HUES6 (cell line): Measurements from ENCODE around the gene TLE5.

Source experiments
- H3K27ac ChIP-seq: 2 replicates; pipeline ENCODE4 v1.7.0; 2013; ENCODE audit warnings: low read depth, mild to moderate bottlenecking, low read length, inconsistent platforms
- H3K27me3 ChIP-seq: 2 replicates; pipeline ENCODE4 v1.6.1; 2013; ENCODE audit warnings: low read length; ENCODE audit not compliant: control insufficient read depth, insufficient read depth
- H3K36me3 ChIP-seq: 2 replicates; pipeline ENCODE4 v1.6.1; 2013; ENCODE audit warnings: low read length; ENCODE audit not compliant: control insufficient read depth, insufficient read depth
- H3K4me1 ChIP-seq: 2 replicates; pipeline ENCODE4 v1.6.1; 2013; ENCODE audit warnings: low read length; ENCODE audit not compliant: control insufficient read depth, insufficient read depth
- H3K4me3 ChIP-seq: 2 replicates; pipeline ENCODE4 v1.5.1; 2013; ENCODE audit warnings: low read depth, low read length
- H3K9ac ChIP-seq: one replicate; pipeline ENCODE4 v1.6.1; 2013; ENCODE audit warnings: mild to moderate bottlenecking, low read length
- H3K9me3 ChIP-seq: 2 replicates; pipeline ENCODE4 v1.6.1; 2013; ENCODE audit warnings: low read depth, low read length; ENCODE audit not compliant: control insufficient read depth, insufficient read depth

The TLE5 gene

DNA sequence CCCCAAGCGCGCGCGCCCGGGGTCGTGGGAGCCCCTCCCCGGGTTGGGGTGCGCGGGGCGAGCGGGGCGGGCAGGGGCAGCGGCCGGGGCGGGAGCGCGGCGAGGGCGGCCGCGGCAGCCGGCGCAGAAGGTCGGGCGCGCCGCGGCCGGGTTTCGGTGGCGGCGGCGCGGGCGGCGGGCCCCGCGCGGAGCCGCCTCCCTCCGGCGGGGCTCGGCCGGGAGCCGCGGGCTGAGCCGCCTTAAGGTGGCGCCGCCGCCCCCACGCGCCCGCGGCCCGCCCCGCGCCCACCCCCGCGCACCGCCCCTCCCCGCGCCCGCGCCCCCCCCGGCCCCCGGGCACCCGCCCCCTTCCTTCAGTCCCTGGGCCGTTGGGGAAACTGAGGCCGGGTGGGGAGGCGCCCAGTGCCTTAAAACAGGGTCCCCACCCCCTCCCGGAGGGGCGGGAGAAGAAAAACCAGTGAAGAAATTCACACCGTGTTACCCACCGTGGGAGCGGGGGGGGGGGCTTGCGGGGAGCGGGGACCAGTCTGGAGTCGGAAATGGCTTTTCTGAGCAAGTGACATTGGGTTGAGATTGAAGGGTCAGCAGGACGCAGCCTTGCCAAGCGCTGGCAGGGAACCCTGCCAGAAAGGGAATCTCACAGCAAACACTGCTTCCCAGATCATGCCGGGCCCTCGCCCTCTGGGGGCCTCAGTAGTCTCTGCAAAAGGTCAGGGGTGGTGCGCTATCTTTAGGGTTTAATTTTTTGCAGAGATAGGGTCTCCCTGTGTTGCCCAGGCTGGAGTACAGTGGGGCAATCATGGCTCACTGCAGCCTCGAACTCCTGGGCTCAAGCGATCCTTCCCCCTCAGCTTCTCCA lies 33.0 kb downstream of the TLE5 start, which contains the start of gene TLE2:
TSS of gene TLE2 (minus strand) at position 216 of the 859 bp plus-strand sequence. CDS start 376 bp downstream, outside the sequence.
- H3K36me3 ChIP-seq = no peaks in the 10 kb centered on the region
- H3K27ac ChIP-seq = no peak within 1 kb of the TSS
- H3K4me3 ChIP-seq = peak within 1 kb of the TSS; percentile 57
- peaks cover 20% of the 10 kb centered on the region for H3K4me1 ChIP-seq
- H3K9me3 ChIP-seq = no peaks in the 10 kb centered on the region
- H3K27me3 ChIP-seq = peaks cover 95% of the 10 kb centered on the region
- no peak within 1 kb of the TSS for H3K9ac ChIP-seq

DNA sequence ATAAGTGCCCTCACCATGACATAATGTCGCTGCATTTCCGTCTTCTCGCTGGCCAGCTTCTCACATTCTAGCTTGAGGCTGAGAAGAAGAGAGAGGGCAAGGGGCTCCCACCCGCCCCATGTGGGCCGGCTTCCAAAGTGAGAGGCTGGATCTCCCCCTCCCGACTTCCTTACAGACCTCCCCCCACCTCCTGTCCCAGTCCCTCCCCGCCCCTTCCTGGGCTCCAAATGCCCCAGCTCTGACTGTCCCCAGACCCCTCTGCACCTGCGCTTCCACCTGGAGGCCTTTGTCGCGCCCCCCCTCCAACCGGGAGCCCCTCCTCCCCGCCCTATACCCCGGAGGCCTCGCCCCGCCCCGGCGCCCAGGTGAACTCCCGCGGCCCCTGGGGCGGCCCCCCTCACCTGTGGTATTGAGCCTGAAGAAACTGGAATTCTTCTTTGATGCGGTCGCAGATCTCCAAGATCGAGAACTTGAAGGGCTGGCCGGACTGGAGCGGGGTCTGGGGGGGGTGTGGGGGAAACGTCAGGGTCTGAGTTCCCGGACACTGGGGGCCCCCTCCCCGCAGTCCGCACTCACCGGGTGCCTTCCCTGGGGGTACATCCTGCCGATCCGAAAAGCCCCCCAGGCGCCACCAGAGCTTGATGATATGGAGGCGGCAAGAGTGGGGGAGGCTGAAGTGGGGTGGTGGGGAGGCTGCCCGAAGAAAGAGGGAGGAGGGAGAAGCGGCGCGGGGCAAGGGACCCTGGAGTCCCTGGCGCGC lies 33.8 kb downstream of the TLE5 start:
- H3K27me3 ChIP-seq = peaks cover 95% of the 10 kb centered on the region
- H3K4me3 ChIP-seq = peak overlapping the region; percentile 57
- H3K36me3 ChIP-seq = no peaks in the 10 kb centered on the region
- no peaks in the 10 kb centered on the region for H3K9me3 ChIP-seq
- H3K4me1 ChIP-seq = peaks cover 16% of the 10 kb centered on the region
- H3K27ac ChIP-seq = no peak overlapping the region
- H3K9ac ChIP-seq = no peak overlapping the region

- peaks cover 16% of the 10 kb centered on the region for H3K4me1 ChIP-seq
- H3K9ac ChIP-seq = no peak overlapping the region
- H3K36me3 ChIP-seq = no peaks in the 10 kb centered on the region
- peak overlapping the region; percentile 57; the same call in 1 of the 2 replicates for H3K4me3 ChIP-seq
- H3K27me3 ChIP-seq = peaks cover 96% of the 10 kb centered on the region
- no peak overlapping the region for H3K27ac ChIP-seq
- no peaks in the 10 kb centered on the region for H3K9me3 ChIP-seq
Measured at GRCh38 chr19:3027981-3028304, 34.4 kb downstream of the TLE5 start.

GRCh38 chr19:3027292-3027691 lies 35.0 kb downstream of the TLE5 start:
- H3K4me3 ChIP-seq = no peak overlapping the region
- H3K27ac ChIP-seq = no peak overlapping the region
- no peak overlapping the region for H3K9ac ChIP-seq
- peaks cover 89% of the 10 kb centered on the region for H3K27me3 ChIP-seq
- peaks cover 16% of the 10 kb centered on the region for H3K4me1 ChIP-seq
- no peaks in the 10 kb centered on the region for H3K9me3 ChIP-seq
- no peaks in the 10 kb centered on the region for H3K36me3 ChIP-seq

GRCh38 chr19:3026768-3027167 lies 35.5 kb downstream of the TLE5 start:
- Histone ChIP-seq H3K9ac (no peak overlapping the region), H3K4me1 (peaks cover 16% of the 10 kb centered on the region), H3K27me3 (peaks cover 84% of the 10 kb centered on the region), H3K27ac (no peak overlapping the region), H3K4me3 (no peak overlapping the region), H3K9me3 (no peaks in the 10 kb centered on the region), H3K36me3 (no peaks in the 10 kb centered on the region)

- Histone ChIP-seq H3K4me1 (peaks cover 16% of the 10 kb centered on the region), H3K9me3 (no peaks in the 10 kb centered on the region), H3K36me3 (no peaks in the 10 kb centered on the region), H3K4me3 (peak overlapping the region; percentile 43), H3K27ac (no peak overlapping the region), H3K9ac (no peak overlapping the region), H3K27me3 (peaks cover 71% of the 10 kb centered on the region)
Measured at GRCh38 chr19:3025549-3025886, 36.8 kb downstream of the TLE5 start.

GRCh38 chr19:3024870-3025548 lies 37.3 kb downstream of the TLE5 start:
- H3K27me3 ChIP-seq = peaks cover 66% of the 10 kb centered on the region

DNA sequence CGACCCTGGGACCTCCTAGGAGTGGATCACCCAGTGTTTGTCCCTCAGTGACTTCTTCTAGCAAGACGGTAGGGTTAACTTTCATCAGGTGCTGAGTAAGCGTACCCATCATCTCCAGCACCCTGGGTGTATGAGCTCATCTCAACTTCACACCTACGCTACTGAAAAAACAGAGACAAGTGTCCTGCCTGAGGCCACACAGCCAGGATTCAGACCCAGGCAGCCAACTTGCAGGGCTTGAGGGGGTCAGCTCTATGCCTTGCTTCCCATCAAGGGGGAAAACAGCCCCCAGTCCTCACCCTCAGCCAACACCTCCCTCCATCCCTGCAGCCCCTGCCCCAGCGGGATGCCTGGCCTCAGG lies 37.8 kb downstream of the TLE5 start:
- no peaks in the 10 kb centered on the region for H3K36me3 ChIP-seq
- H3K4me3 ChIP-seq = peak overlapping the region; percentile 43; the same call in 1 of the 2 replicates
- no peaks in the 10 kb centered on the region for H3K9me3 ChIP-seq
- peaks cover 16% of the 10 kb centered on the region for H3K4me1 ChIP-seq
- H3K9ac ChIP-seq = no peak overlapping the region
- H3K27ac ChIP-seq = no peak overlapping the region
- H3K27me3 ChIP-seq = peaks cover 65% of the 10 kb centered on the region

More at GRCh38 chr19:3024870-3025548, 37.3 kb downstream of the TLE5 start:
- Histone ChIP-seq H3K9ac (no peak overlapping the region), H3K4me3 (peak overlapping the region; percentile 43), H3K4me1 (peaks cover 16% of the 10 kb centered on the region), H3K27ac (no peak overlapping the region), H3K36me3 (no peaks in the 10 kb centered on the region), H3K9me3 (no peaks in the 10 kb centered on the region)

DNA sequence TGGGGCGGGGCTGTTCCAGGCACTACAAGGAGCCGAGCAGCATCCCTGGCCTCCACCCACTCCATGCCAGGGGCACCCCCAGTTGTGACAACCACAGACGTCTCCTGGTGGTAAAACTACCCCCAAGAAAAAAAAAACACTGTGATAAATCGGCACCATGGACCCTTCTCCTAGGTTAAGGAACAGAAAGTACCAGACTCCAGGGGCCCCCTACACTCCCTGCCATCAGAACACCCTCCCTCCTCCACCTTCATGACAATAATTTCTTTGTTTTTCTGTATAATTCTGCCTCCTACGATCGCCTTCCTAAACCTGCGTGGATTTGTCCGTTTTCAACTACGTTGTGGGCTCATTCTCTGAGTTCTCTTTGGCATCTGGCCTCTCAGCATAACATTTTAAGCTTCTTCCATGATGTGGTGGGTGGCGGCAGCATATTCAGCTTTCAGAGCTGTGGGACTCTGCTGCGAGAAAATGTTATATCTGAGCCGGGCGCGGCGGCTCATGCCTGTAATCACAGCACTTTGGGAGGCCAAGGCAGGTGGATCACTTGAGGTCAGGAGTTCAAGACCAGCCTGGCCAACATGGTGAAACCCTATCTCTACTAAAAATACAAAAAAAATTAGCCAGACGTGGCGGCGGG lies 41.9 kb downstream of the TLE5 start:
- Histone ChIP-seq H3K4me3 (no peak overlapping the region), H3K4me1 (peaks cover 8% of the 10 kb centered on the region), H3K27ac (no peak overlapping the region), H3K27me3 (peaks cover 30% of the 10 kb centered on the region), H3K9me3 (no peaks in the 10 kb centered on the region), H3K9ac (no peak overlapping the region), H3K36me3 (no peaks in the 10 kb centered on the region)

- Histone ChIP-seq H3K9me3 (no peaks in the 10 kb centered on the region), H3K27me3 (peaks cover 19% of the 10 kb centered on the region), H3K36me3 (no peaks in the 10 kb centered on the region), H3K27ac (no peak overlapping the region), H3K4me1 (no peaks in the 10 kb centered on the region), H3K9ac (no peak overlapping the region), H3K4me3 (no peak overlapping the region)
Measured at GRCh38 chr19:3019211-3019854, 43.0 kb downstream of the TLE5 start.
